Thoracic aorta (tissue), 2 donors: Measurements from ENCODE around the gene NDFIP2. TPM values are rescaled to one million over a fixed set of nuclear protein-coding genes. Genes with fewer than 3 reads are reported as not detected.

ENCODE experiments used
- ATAC-seq: fragments of 150-250 bp; one replicate; pipeline ENCODE4 v1.8.0; 2017; ENCODE audit warnings: low read depth; ENCODE audit not compliant: insufficient number of reproducible peaks, low FRiP score
- DNase-seq: peaks from one replicate; pipeline ENCODE4 v3.0.0-alpha.2; 2020; ENCODE audit warnings: low spot score
- H3K27ac ChIP-seq, 2 donors: fragments of 200-600 bp; sonication (generic); 1 replicate in 1 of 2; 2 replicates in 1 of 2; pipeline ENCODE4 v1.5.1; 2016; ENCODE audit warnings: mild to moderate bottlenecking in 2 of 2, moderate library complexity in 2 of 2
- H3K27me3 ChIP-seq: fragments of 200-600 bp; sonication (generic); replicated peaks from 2 replicates; pipeline ENCODE4 v1.6.0; 2016; ENCODE audit warnings: mild to moderate bottlenecking; ENCODE audit not compliant: insufficient read depth
- H3K36me3 ChIP-seq: fragments of 200-600 bp; sonication (generic); one replicate; pipeline ENCODE4 v1.5.1; 2016
- H3K4me1 ChIP-seq, 2 donors: fragments of 200-600 bp; sonication (generic); 1 replicate in 1 of 2; 2 replicates in 1 of 2; pipeline versions ENCODE4 v1.5.1 to v1.6.0; 2016; ENCODE audit warnings: low read depth in 2 of 2, mild to moderate bottlenecking in 1 of 2; ENCODE audit not compliant: control insufficient read depth in 1 of 2
- H3K4me3 ChIP-seq: fragments of 200-600 bp; sonication (generic); 2 replicates; pipeline ENCODE4 v1.5.1; 2016; ENCODE audit warnings: mild to moderate bottlenecking
- H3K9me3 ChIP-seq: fragments of 200-600 bp; sonication (generic); 2 replicates; pipeline ENCODE4 v1.5.1; 2016
- total RNA-seq, 2 donors: library from RNA; depleted of rRNA; stranded (reverse); fragments of >200 nt; gene quantifications; one replicate each; pipeline versions ENCODE4 v1.1.0 to v1.2.3, GENCODE V29; 2016
- TF ChIP-seq, protein P1 (sequence below): fragments of 200-600 bp; sonication (generic); IDR thresholded peaks from one replicate; pipeline ENCODE4 v1.5.1; 2019; ENCODE audit warnings: antibody characterized with exemption

The NDFIP2 gene
- total RNA-seq, 2 donors from 2014 or later, result 9.7 to 12.0 TPM

DNA sequence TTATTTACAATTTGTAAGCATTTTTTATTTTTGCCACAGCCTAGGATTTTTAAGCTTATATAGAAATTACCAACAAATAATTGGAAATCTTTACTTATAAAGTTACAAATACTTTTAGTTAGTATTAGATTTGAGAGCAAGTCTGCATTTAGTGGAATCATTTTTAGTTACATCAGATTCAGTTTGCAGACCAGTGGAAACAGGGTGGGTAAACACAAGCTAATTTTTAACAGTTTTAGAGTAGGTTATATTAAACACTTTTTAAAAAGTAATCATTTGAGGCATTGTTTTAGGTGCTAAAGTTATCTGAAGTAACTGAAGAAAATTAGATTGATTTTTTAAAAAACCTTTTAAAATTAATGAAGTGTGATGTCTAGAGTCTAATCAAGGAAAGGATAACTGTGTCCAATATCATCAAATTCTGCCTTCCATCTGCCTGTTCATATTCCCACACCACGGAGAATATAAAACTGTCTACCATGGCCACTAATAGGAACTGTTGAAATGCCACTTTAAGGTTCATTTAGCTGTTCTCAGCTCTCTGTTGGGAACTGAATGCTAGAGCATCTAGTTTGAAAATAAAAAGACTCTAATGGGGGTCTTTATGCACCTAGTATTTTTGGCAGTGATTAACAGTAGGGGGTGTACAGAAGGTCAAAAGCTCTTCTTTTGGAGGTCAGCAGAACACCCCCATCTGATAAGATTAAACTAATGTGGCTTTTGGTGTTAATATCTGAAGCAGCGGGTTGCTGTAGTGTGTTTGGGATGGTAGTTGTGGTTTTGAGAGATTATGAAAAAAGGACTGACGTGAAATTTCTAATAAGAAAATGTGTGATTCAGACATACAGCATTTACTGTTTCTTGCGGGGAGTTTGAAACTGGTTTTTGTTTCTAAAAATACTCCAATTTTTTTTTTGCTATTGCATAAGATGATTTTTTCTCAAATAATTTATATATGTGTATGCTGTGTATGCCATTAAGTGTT, 66.5 kb downstream of the NDFIP2 start:
- Histone ChIP-seq H3K4me1 (no peaks in the 10 kb centered on the region), H3K9me3 (no peaks in the 10 kb centered on the region), H3K27me3 (no peaks in the 10 kb centered on the region), H3K36me3 (no peaks in the 10 kb centered on the region), H3K27ac (no peak overlapping the region), H3K4me3 (no peak overlapping the region)
- DNase-seq (no peak), ATAC-seq (no peak)
- TF ChIP-seq, protein P1, sequence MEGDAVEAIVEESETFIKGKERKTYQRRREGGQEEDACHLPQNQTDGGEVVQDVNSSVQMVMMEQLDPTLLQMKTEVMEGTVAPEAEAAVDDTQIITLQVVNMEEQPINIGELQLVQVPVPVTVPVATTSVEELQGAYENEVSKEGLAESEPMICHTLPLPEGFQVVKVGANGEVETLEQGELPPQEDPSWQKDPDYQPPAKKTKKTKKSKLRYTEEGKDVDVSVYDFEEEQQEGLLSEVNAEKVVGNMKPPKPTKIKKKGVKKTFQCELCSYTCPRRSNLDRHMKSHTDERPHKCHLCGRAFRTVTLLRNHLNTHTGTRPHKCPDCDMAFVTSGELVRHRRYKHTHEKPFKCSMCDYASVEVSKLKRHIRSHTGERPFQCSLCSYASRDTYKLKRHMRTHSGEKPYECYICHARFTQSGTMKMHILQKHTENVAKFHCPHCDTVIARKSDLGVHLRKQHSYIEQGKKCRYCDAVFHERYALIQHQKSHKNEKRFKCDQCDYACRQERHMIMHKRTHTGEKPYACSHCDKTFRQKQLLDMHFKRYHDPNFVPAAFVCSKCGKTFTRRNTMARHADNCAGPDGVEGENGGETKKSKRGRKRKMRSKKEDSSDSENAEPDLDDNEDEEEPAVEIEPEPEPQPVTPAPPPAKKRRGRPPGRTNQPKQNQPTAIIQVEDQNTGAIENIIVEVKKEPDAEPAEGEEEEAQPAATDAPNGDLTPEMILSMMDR, result no peak

DNA sequence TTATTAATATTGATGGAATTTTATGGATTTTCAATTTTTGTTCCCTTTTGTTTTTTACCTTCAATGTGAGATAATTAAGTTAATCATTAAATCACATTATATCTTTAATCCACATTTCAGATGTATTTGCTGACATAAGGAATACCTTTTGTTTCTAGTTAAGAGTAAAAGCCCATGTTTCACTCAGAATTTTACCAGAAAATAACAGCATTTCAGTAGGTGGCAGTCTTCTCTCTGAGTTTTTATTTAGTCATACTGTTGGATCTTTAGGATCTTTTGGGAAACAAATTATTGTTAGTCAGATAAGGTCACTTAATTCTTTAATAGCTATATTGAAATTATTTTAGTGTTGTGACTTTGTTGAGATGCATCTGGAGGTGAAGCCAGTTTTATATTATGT, 67.9 kb downstream of the NDFIP2 start:
- no peak overlapping the region for H3K27ac ChIP-seq
- TF ChIP-seq, protein P1, result no peak
- ATAC-seq (no peak), DNase-seq (no peak)
- H3K36me3 ChIP-seq, result no peaks in the 10 kb centered on the region
- H3K4me1 ChIP-seq, result no peaks in the 10 kb centered on the region
- H3K27me3 ChIP-seq, result no peaks in the 10 kb centered on the region
- no peaks in the 10 kb centered on the region for H3K9me3 ChIP-seq
- no peak overlapping the region for H3K4me3 ChIP-seq

DNA sequence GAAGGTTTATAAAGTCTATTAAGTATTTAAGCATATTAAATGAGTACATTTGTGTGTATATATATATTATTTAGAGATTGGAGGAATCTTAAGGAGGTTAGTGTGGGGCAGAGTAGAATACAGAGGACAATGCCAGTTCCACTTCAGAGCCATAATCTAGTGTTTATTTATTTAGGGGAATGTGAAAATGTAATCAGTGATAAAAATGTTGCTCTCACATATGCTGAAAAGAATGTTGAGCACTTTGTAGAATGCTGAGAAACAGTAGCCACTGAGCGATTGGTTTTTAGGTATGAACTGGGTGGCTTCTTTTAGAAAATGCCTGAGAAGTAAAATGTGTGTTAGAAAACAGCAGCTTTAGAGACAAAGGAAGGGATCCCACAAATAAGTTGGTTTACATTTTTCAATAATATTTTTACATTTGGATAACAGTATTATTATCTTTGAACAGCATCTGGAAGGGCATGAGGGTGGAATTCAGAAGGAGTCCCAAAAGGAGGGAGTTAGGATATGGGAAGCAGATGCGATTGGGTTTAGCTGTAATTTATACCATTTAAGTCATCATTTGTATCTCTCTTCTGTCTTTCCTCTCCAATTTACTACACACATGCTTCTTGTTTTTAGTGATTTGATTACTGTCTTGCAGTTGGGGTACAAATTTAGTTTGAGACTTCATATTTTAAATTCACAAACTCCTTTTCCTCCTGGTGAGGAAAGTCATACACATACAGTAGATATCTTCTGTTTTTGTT, 68.6 kb downstream of the NDFIP2 start:
- ATAC-seq (no peak), DNase-seq (no peak)
- H3K36me3 ChIP-seq, result no peaks in the 10 kb centered on the region
- no peaks in the 10 kb centered on the region for H3K27me3 ChIP-seq
- no peak overlapping the region for H3K4me3 ChIP-seq
- H3K4me1 ChIP-seq, result no peaks in the 10 kb centered on the region
- H3K27ac ChIP-seq, result no peak overlapping the region
- TF ChIP-seq, protein P1, result no peak
- no peaks in the 10 kb centered on the region for H3K9me3 ChIP-seq

DNA sequence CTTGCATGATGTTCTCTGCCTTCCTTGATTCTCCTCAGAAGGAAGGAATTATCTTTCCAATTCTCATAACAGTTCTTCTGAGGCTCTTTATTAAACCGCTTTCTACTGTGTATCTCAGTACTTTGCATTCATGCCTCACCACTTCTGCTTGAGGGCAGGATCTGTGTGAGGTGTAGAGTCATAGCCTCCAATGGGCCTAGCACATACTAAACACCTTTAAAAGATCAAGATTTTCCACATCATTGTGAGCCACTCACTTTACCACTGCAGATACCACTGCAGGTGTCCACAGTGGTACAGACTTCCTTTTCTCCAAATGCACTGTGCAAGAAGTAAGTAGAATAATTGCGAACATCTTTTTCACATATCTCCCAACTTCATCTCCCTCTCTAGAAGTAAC, 76.7 kb downstream of the NDFIP2 start:
- Histone ChIP-seq H3K36me3 (no peaks in the 10 kb centered on the region), H3K9me3 (no peaks in the 10 kb centered on the region), H3K4me3 (no peak overlapping the region), H3K27me3 (no peaks in the 10 kb centered on the region), H3K4me1 (no peaks in the 10 kb centered on the region), H3K27ac (no peak overlapping the region)
- ATAC-seq (no peak), DNase-seq (no peak)
- TF ChIP-seq, protein P1, result no peak

DNA sequence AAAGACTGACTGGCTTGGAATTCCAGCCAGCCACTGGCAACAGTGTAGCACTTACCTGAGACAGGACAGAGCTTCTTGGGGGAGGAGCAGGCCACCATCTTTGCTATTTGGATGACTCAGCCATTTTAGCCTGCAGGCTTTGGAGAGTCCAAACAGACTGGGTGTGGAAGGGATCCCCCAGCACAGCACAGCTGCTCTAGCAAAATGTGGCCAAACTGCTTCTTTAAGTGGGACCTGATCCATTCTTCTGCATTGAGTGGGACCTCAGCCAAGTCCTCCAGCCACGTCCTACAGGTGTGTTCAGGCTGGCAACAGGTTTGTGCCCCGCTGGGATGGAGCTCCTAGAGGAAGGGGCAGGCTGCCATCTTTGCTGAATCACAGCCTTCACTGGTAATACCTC, 80.0 kb downstream of the NDFIP2 start:
- DNase-seq (no peak), ATAC-seq (no peak)
- Histone ChIP-seq H3K9me3 (peaks cover 7% of the 10 kb centered on the region), H3K36me3 (no peaks in the 10 kb centered on the region), H3K27ac (no peak overlapping the region), H3K4me1 (no peaks in the 10 kb centered on the region), H3K4me3 (no peak overlapping the region), H3K27me3 (no peaks in the 10 kb centered on the region)
- TF ChIP-seq, protein P1, result no peak
